ENCODE data around the gene THBS2. TPM values are rescaled to one million over a fixed set of nuclear protein-coding genes. Genes with fewer than 3 reads are reported as not detected.
A peak's percentile ranks its signal among the peaks of the same experiment; 100 is the strongest.

Gene THBS2
- total RNA-seq, 1 experiment from 2014 or later, result 0.39 TPM

DNA sequence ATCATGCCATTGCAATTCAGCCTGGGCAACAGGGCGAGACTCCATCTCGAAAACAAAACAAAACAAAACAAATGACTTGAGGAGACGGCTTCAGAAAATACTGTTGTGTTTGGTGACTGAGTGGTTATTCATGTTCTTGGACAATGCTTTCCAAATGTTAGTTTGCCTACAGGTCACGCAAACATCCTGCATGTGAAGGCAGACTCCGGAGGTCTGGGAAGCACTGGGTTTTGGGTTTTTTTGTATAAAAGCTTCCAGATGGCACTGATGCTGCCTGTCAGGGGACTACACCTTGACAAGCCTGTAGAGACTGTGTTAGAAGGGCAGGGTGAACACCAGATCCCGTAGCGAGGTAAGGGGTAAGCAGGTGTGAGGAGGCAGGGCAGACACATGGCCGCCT is 81.7 kb downstream of the THBS2 start:
- Histone ChIP-seq H2AFZ (ENCODE audit: low read depth, low read length, poor library complexity, severe bottlenecking) (no peak overlapping the region), H3K4me2 (ENCODE audit: low read length) (peak overlapping the region; percentile 52), H3K27me3 (ENCODE audit: insufficient read depth, low read length) (no peaks in the 10 kb centered on the region), H4K20me1 (ENCODE audit: insufficient read depth) (no peaks in the 10 kb centered on the region), H3K4me3 (replicated peaks in 1 of 2; ENCODE audit: low read depth in 1 of 2, low read length in 2 of 2) (no peak overlapping the region), H3K9me2 (ENCODE audit: insufficient read depth) (no peaks in the 10 kb centered on the region), H3K9ac (ENCODE audit: low read length) (no peak overlapping the region), H3K27ac (ENCODE audit: low read depth, low read length) (no peak overlapping the region), H3K36me3 (ENCODE audit: control insufficient read depth in 1 of 2, insufficient read depth in 2 of 2, low read length in 2 of 2) (no peaks in the 10 kb centered on the region), H3K9me3 (ENCODE audit: control insufficient read depth in 1 of 2, insufficient read depth in 1 of 2, low read depth in 1 of 2, low read length in 2 of 2) (no peaks in the 10 kb centered on the region), H3K79me2 (ENCODE audit: insufficient read depth, low read length) (no peaks in the 10 kb centered on the region), H3K4me1 (ENCODE audit: control insufficient read depth in 1 of 2, insufficient read depth in 2 of 2, low read length in 2 of 2) (peaks cover 24 to 70% of the 10 kb centered on the region in 2 experiments)
- DNase-seq (ENCODE audit: low read depth, low spot score) (no peak), ATAC-seq (no peak)
- ChIA-PET RAD21 (ENCODE audit: low non-redundant PET in 1 of 2, low total read pairs in 2 of 2, uncharacterized antibody in 2 of 2, unreplicated experiment in 2 of 2) (no interaction called here), POLR2A (no interaction called here), CTCF (no interaction called here)
- TF ChIP-seq ZFX (IDR thresholded peaks at IDR 0.05) (no peak), POLR2AphosphoS5 (IDR thresholded peaks at IDR 0.05; ENCODE audit: low read depth, low read length) (no peak), YY1 (IDR thresholded peaks at IDR 0.05; ENCODE audit: extremely low read depth, insufficient replicate concordance, low read depth, low read length) (no peak), SP1 (IDR thresholded peaks at IDR 0.05; ENCODE audit: low read depth) (no peak), EZH2phosphoT487 (IDR thresholded peaks at IDR 0.05; ENCODE audit: borderline replicate concordance) (no peak), TCF7L2 (IDR thresholded peaks at IDR 0.05; ENCODE audit: borderline replicate concordance, extremely low read depth, insufficient read depth, insufficient read length) (no peak), JUND (IDR thresholded peaks at IDR 0.05) (no peak), SRF (IDR thresholded peaks at IDR 0.05; ENCODE audit: low read depth) (no peak)
- no TSS peak for BruUV-seq (replicated peaks)
- intact Hi-C loops (cut with micrococcal nuclease), result no loop called here

DNA sequence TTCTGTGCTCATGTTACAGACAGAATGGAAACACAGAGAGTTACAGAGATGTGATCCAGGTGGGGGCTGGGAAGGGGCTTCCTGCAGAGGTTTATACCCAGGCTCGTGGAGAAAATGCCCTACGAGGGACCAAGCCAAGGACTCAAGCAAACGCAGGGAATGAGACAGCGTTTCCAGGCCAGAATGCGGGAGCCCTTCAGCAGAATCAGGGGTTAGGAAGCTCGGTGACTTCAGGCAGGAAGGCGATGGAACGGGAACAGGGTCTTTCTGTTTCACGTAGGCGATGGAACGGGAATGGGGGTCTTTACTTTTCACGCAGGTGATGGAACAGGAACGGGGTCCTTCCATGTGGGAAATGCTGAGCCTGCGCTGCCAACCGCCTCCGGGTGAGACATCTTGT is 82.6 kb downstream of the THBS2 start:
- POLR2A ChIA-PET, result no interaction called here

More for the DNA sequence above, 82.6 kb downstream of the THBS2 start:
- Histone ChIP-seq H3K79me2 (ENCODE audit: insufficient read depth, low read length) (no peaks in the 10 kb centered on the region), H4K20me1 (ENCODE audit: insufficient read depth) (no peaks in the 10 kb centered on the region), H3K4me3 (replicated peaks in 1 of 2; ENCODE audit: low read depth in 1 of 2, low read length in 2 of 2) (no peak overlapping the region), H3K9ac (ENCODE audit: low read length) (no peak overlapping the region), H2AFZ (ENCODE audit: low read depth, low read length, poor library complexity, severe bottlenecking) (no peak overlapping the region), H3K9me2 (ENCODE audit: insufficient read depth) (no peaks in the 10 kb centered on the region), H3K4me1 (ENCODE audit: control insufficient read depth in 1 of 2, insufficient read depth in 2 of 2, low read length in 2 of 2) (peaks cover 24 to 75% of the 10 kb centered on the region in 2 experiments), H3K27me3 (ENCODE audit: insufficient read depth, low read length) (no peaks in the 10 kb centered on the region), H3K9me3 (ENCODE audit: control insufficient read depth in 1 of 2, insufficient read depth in 1 of 2, low read depth in 1 of 2, low read length in 2 of 2) (no peaks in the 10 kb centered on the region), H3K4me2 (ENCODE audit: low read length) (no peak overlapping the region), H3K36me3 (ENCODE audit: control insufficient read depth in 1 of 2, insufficient read depth in 2 of 2, low read length in 2 of 2) (no peaks in the 10 kb centered on the region), H3K27ac (ENCODE audit: low read depth, low read length) (no peak overlapping the region)
- TF ChIP-seq ZNF274 (IDR thresholded peaks at IDR 0.05; ENCODE audit: low read depth, low read length), result no peak
- no peak for TF ChIP-seq CEBPB (IDR thresholded peaks at IDR 0.05; ENCODE audit: low read depth)
- TF ChIP-seq, protein P1, sequence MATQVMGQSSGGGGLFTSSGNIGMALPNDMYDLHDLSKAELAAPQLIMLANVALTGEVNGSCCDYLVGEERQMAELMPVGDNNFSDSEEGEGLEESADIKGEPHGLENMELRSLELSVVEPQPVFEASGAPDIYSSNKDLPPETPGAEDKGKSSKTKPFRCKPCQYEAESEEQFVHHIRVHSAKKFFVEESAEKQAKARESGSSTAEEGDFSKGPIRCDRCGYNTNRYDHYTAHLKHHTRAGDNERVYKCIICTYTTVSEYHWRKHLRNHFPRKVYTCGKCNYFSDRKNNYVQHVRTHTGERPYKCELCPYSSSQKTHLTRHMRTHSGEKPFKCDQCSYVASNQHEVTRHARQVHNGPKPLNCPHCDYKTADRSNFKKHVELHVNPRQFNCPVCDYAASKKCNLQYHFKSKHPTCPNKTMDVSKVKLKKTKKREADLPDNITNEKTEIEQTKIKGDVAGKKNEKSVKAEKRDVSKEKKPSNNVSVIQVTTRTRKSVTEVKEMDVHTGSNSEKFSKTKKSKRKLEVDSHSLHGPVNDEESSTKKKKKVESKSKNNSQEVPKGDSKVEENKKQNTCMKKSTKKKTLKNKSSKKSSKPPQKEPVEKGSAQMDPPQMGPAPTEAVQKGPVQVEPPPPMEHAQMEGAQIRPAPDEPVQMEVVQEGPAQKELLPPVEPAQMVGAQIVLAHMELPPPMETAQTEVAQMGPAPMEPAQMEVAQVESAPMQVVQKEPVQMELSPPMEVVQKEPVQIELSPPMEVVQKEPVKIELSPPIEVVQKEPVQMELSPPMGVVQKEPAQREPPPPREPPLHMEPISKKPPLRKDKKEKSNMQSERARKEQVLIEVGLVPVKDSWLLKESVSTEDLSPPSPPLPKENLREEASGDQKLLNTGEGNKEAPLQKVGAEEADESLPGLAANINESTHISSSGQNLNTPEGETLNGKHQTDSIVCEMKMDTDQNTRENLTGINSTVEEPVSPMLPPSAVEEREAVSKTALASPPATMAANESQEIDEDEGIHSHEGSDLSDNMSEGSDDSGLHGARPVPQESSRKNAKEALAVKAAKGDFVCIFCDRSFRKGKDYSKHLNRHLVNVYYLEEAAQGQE (IDR thresholded peaks at IDR 0.05; ENCODE audit: low read depth), result no peak
- no peak for TF ChIP-seq ELF1 (IDR thresholded peaks at IDR 0.05; ENCODE audit: borderline replicate concordance, low read depth)
- intact Hi-C loops (cut with micrococcal nuclease), result no loop called here
- RAD21 ChIA-PET (ENCODE audit: low non-redundant PET in 1 of 2, low total read pairs in 2 of 2, uncharacterized antibody in 2 of 2, unreplicated experiment in 2 of 2), result no interaction called here
- no peak for DNase-seq (ENCODE audit: low read depth, low spot score)
- BruUV-seq (replicated peaks), result no TSS peak
- CTCF ChIA-PET, result no interaction called here
- ATAC-seq, result no peak

Data from HCT116 (cell line).